PC-9 (cell line): ENCODE data around the gene RSAD1.

Experiments
- CTCF ChIP-seq: fragments of 200-600 bp; sonication (generic); conservative IDR thresholded peaks from 2 replicates; pipeline ENCODE4 v1.6.1; 2017; ENCODE audit warnings: mixed run types, antibody characterized with exemption, mild to moderate bottlenecking, moderate library complexity
- EZH2 ChIP-seq: fragments of 200-600 bp; sonication (generic); IDR thresholded peaks from 2 replicates; pipeline ENCODE4 v1.8.0; 2017; ENCODE audit warnings: antibody characterized with exemption, low read depth

- TF ChIP-seq CTCF (no peak), EZH2 (no peak)
Observed at GRCh38 chr17:50465635-50466034, 13.0 kb upstream of the RSAD1 start.
